Central memory CD8-positive, alpha-beta T cell (primary cell): ENCODE results near the gene KCTD1.

Experiments
- ATAC-seq: fragments of 150-1000 bp; cut with Tn5 transposase; replicated peaks from 2 replicates; pipeline ENCODE4 v1.10.0; 2022; ENCODE audit warnings: mild to moderate bottlenecking, moderate FRiP score, moderate number of reproducible peaks; ENCODE audit not compliant: poor library complexity, severe bottlenecking; ENCODE audit errors: extremely low read depth
- DNase-seq, 2 donors: peaks; one replicate each; pipeline ENCODE4 v3.0.0; 2021; ENCODE audit warnings: low spot score in 2 of 2
- H3K27ac Mint-ChIP-seq: one replicate; pipeline ENCODE4 v1.8.0; 2022; ENCODE audit warnings: low read depth, mild to moderate bottlenecking, moderate library complexity, mixed read lengths
- H3K27me3 Mint-ChIP-seq: one replicate; pipeline ENCODE4 v1.8.0; 2022; ENCODE audit warnings: mixed read lengths
- H3K36me3 Mint-ChIP-seq: one replicate; pipeline ENCODE4 v1.8.0; 2022; ENCODE audit warnings: mild to moderate bottlenecking, moderate library complexity, mixed read lengths; ENCODE audit not compliant: insufficient read depth
- H3K4me1 Mint-ChIP-seq: one replicate; pipeline ENCODE4 v1.8.0; 2022; ENCODE audit warnings: mixed read lengths
- H3K4me3 Mint-ChIP-seq: one replicate; pipeline ENCODE4 v1.8.0; 2022; ENCODE audit warnings: mild to moderate bottlenecking, moderate library complexity, mixed read lengths
- H3K9me3 Mint-ChIP-seq: one replicate; pipeline ENCODE4 v1.8.0; 2022; ENCODE audit warnings: mixed read lengths

The KCTD1 gene

DNA sequence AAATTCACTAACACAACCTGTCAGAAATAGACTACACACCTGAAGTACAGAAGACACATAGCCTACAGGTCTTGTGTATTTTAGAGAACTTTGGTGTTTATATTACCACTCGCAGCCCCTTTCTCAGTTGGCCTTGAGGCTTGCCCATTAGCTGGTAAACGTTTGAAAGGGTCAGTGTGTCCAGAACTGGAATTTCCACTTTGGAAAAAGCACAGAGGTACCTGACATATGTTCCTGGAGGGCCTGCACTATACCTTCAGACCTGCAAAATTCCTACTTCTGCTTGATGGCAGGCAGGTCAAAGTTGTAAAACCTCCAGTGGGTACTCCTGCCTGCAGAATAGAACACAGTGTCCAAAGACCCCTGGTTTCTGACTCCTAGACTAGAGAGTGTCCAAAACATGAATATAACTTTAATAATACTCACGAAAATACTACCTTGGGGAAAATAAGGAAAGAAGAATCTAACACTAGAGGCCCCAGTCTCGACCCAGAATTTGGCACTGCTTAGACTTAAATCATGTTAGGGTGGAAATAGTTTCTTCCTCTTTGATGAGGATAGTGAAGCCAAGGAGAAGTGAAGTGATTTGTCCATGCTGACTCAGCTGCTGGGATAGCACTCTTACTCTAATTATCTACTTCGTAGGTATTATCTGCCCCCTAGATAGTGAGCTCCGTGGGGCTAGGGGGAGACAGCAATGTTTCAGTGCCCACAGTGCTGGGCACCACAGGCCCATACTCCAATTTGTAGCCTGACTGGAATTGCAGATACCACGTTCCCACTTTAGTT lies 2.8 kb downstream of the KCTD1 start:
- no peak for DNase-seq
- Mint-ChIP-seq H3K4me3 (peak overlapping the region; percentile 82), H3K4me1 (peaks cover 29% of the 10 kb centered on the region), H3K27ac (no peak overlapping the region), H3K36me3 (peaks cover 3% of the 10 kb centered on the region), H3K9me3 (no peaks in the 10 kb centered on the region), H3K27me3 (peaks cover 8% of the 10 kb centered on the region)
- no peak for ATAC-seq

DNA sequence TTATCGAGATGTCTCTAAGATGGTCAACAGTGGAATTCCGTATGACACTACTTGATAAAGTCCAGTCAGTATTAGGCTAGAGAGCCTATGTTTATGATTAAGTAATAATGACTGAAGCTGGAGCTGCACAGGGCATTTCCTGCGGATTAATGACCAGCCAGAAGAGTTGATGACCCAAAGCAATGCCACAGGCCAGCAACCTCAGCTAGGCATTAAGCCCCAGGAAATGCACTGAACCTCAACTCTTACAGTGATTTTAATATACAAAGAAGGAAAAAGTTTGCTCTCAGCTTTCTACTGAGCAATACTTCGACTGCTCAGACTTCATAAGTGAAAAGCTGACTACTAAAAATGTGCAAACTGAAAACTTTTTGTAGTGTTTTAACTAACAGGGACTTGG lies 3.9 kb downstream of the KCTD1 start:
- Mint-ChIP-seq H3K36me3 (peaks cover 3% of the 10 kb centered on the region), H3K4me1 (peaks cover 22% of the 10 kb centered on the region), H3K27ac (no peak overlapping the region), H3K27me3 (no peaks in the 10 kb centered on the region), H3K4me3 (peak overlapping the region; percentile 6), H3K9me3 (no peaks in the 10 kb centered on the region)
- ATAC-seq (no peak), DNase-seq (no peak)

DNA sequence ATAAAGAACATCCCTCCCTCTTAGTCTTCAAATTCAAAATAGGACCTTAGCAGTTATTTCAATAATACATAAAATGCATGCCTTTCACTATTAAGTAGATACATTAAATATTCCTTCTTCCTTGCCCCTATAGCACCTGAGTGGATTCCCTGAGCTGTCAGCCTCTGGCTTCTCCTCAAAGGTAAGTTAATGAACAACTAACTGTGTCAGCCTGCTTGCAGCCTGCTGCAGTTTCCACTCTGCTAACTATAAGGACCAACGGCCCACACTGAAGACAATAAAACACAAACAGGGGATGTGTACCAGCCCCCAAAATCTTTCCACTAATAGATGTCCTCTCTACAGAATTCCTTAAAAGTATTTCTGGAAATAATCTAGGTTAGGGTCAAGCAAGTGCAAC lies 5.0 kb downstream of the KCTD1 start:
- Mint-ChIP-seq H3K27me3 (no peaks in the 10 kb centered on the region), H3K9me3 (no peaks in the 10 kb centered on the region), H3K36me3 (peaks cover 3% of the 10 kb centered on the region), H3K4me1 (peaks cover 22% of the 10 kb centered on the region), H3K4me3 (no peak overlapping the region), H3K27ac (no peak overlapping the region)
- ATAC-seq (no peak), DNase-seq (no peak)

DNA sequence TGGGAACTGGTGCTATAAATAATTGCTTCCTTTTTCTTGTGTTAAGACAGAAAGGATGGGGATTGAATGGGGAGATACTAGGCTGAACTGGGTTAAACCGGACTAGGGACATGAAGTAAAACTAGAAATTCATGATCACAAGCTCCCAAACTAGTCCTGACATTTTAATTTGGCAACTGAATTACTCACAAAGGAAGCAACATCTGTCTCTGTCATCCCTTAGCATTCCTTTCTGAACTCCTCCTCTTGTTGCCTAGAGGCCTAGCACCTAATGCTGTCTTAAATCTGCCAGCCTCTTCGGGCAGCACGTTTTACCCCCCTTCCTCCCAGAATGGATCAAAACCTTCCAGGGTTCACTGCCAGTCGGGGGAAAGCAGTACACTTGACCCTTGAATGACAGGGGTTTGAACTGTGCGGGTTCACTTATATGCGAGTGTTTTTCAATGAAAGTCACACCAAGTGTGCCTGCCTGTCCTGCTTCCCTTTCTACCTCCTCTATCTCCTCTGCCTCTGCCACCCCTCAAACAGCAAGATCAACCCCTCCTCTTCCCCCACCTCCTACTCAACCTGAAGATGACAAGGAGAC lies 8.2 kb downstream of the KCTD1 start:
- no peaks in the 10 kb centered on the region for H3K9me3 Mint-ChIP-seq
- H3K4me1 Mint-ChIP-seq = peaks cover 15% of the 10 kb centered on the region
- H3K36me3 Mint-ChIP-seq = no peaks in the 10 kb centered on the region
- no peaks in the 10 kb centered on the region for H3K27me3 Mint-ChIP-seq
- DNase-seq (no peak), ATAC-seq (no peak)
- no peak overlapping the region for H3K27ac Mint-ChIP-seq
- H3K4me3 Mint-ChIP-seq = no peak overlapping the region

DNA sequence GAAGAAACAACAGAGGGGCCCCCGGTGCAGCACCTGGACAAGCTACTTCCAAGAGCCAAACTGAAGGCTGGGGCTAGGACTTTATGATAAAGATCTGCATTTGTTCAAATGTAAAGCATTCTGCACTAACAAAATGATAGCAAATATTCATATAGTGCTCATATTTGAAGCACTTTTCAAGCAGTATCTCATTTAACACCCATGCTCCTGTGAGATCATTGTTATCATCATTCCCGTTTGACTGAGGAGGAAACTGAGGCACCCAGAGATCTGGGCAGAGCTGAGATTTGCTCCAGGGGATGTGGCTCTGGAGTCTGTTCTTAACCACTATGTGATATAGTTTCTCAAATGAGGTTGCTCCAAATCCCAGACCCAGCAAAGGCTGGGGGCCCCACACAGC lies 9.8 kb downstream of the KCTD1 start:
- no peak overlapping the region for H3K27ac Mint-ChIP-seq
- H3K36me3 Mint-ChIP-seq = no peaks in the 10 kb centered on the region
- no peaks in the 10 kb centered on the region for H3K9me3 Mint-ChIP-seq
- H3K27me3 Mint-ChIP-seq = no peaks in the 10 kb centered on the region
- no peak for ATAC-seq
- no peak for DNase-seq
- peaks cover 5% of the 10 kb centered on the region for H3K4me1 Mint-ChIP-seq
- H3K4me3 Mint-ChIP-seq = no peak overlapping the region

DNA sequence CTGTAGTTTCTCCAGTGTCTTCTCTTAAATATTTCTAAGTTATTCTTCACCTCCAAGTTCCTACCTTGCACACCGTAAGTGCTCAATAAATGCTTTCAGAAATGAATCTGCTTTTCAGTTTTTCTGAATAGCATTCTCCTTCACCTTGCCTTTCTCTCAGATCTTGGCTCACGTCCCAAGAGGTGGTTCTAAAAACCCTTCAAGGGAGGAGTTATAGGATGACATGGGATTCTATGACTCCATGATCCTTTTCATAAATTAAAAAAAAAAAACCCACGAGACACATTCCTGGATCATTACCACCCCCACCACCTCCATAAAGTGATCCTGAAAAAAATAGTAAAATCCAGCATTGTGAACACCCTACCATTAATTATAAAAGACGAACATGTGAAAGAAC lies 11.7 kb downstream of the KCTD1 start:
- Mint-ChIP-seq H3K27ac (no peak overlapping the region), H3K9me3 (no peaks in the 10 kb centered on the region), H3K36me3 (no peaks in the 10 kb centered on the region), H3K27me3 (no peaks in the 10 kb centered on the region), H3K4me3 (no peak overlapping the region), H3K4me1 (no peaks in the 10 kb centered on the region)
- ATAC-seq (no peak), DNase-seq (no peak)

DNA sequence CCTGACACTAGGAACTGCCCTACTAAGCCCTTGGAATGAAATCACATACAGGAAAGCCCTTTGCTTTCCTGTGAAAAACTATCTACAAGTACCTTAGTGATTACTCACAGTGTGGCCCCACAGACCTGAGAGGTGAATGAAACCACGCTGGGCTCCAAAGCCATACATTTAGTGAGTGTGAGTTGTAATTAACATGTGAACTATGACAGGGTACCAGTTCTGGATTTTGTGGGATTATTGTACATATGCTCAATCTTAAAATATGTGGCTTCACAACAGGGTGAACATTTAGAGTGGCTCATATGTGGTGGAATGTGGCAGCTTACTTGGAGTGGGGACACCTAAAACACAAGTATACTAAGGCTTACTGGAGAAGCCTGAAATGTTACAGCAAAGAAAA lies 12.3 kb downstream of the KCTD1 start:
- no peaks in the 10 kb centered on the region for H3K4me1 Mint-ChIP-seq
- H3K27ac Mint-ChIP-seq = no peak overlapping the region
- no peaks in the 10 kb centered on the region for H3K9me3 Mint-ChIP-seq
- H3K36me3 Mint-ChIP-seq = no peaks in the 10 kb centered on the region
- ATAC-seq (no peak), DNase-seq (no peak)
- H3K27me3 Mint-ChIP-seq = no peaks in the 10 kb centered on the region
- no peak overlapping the region for H3K4me3 Mint-ChIP-seq

DNA sequence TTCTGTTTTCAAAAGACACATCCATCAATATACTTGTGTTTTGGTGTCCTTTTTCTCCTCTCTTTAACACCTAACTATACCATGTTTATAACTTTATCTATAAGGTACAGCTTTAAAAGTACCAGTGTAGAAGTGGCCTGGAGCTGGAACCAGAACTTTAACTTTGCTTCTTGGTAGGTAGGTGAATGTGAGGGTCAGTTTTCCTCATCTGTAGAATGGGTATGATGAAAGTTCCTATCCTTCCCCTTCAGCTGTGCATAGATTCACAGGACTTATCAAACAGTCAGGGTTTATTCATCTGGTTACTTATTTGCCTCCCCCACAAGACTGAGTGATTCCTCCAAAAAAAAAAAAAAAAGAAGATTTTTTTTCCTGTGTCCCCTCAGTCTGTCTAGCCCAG lies 12.7 kb downstream of the KCTD1 start:
- Mint-ChIP-seq H3K36me3 (no peaks in the 10 kb centered on the region), H3K4me1 (no peaks in the 10 kb centered on the region), H3K9me3 (no peaks in the 10 kb centered on the region), H3K27ac (no peak overlapping the region), H3K4me3 (no peak overlapping the region), H3K27me3 (no peaks in the 10 kb centered on the region)
- DNase-seq (no peak), ATAC-seq (no peak)

DNA sequence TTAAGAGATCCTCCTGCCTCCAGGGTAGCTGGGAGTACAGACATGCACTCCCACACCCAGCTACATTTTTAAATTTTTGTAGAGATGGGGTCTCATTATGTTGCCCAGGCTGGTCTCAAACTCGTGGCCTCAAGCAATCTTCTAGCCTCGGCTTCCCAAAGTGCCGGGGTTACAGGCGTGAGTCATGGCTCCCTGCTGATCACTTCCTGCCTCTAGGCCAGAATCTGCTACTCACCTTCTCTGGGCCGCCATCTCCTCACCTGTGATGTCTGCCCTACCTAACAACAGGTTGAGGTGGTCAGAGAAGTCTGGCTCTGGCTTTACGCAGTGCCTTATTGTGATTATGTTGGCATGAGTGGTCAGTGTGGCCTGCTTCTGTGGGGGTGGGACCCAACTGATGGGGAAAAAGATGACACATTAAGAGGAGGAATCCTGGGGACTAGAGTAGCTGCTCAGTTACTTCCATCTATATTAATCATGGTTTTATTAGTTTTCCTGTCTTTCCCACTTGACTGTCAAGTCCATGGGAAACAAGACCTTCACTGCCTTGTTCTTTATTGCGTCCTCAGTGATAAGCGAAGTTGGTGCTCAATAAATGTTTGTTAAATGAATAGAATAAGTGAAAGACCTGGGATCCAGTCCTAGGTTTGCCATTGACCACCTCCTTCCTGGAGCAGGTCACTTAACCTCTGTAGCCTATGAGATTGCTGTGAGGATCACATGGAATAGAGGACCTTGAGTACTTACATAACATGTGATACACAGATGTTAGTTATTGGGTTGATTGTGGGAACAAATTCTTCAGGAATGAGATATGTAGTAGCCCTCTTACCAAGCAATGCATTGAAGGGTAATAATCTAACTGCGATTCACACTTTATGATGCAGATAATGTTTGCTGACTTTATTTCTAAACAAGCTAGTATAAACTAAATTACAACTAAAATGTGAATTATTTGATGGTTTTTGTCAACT lies 15.7 kb downstream of the KCTD1 start:
- ATAC-seq (no peak), DNase-seq (no peak)
- Mint-ChIP-seq H3K9me3 (no peaks in the 10 kb centered on the region), H3K27ac (no peak overlapping the region), H3K4me1 (no peaks in the 10 kb centered on the region), H3K36me3 (no peaks in the 10 kb centered on the region), H3K27me3 (no peaks in the 10 kb centered on the region), H3K4me3 (no peak overlapping the region)

DNA sequence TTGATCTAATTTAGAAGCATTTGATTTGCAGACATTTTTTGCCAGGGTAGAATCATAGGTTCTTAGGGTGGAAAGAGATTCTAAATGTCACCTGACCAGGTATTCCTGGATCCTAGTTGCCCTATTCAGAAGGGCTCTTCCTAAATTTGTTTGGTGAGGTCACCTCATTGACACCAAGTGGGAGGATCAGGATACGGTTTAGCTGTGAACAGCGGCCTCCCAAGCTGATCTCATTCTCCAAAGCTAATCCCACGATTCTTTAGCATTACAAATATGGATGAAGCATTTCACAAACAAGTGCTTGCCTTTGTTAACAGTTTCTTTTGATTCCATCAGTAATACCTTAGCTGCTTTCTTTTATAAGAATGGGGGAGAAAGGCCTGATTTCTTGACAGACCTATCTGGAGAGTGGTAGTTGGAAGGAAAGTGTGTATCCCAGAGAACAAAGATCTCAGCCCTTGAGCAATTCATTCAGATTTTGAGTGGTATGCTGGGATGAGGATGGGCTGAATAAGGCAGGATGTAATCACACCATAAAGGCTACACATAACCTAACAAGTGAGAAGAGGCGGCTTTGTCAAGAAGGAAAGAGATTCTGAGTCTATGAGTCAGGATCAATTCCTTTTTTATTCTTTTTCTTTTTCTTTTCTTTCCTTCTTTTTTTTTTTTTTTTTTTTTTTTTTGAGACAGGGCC lies 16.6 kb downstream of the KCTD1 start:
- Mint-ChIP-seq H3K36me3 (no peaks in the 10 kb centered on the region), H3K27me3 (no peaks in the 10 kb centered on the region), H3K4me3 (no peak overlapping the region), H3K9me3 (no peaks in the 10 kb centered on the region), H3K27ac (no peak overlapping the region), H3K4me1 (no peaks in the 10 kb centered on the region)
- DNase-seq = no peak
- ATAC-seq = no peak

DNA sequence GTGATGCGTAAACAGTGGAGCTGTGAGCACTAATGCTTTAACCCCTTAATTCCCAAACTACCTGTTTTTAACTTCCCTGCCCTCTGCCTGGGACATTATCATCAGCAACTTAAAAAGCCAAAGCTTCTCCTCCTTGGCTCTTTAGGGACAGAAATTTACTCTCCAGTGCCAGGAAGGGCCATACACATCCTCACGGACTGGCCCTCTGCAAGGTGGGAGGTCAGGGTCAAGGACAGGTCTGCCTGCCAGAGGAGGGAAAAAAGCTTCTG lies 21.5 kb downstream of the KCTD1 start:
- H3K36me3 Mint-ChIP-seq = no peaks in the 10 kb centered on the region
- H3K27me3 Mint-ChIP-seq = no peaks in the 10 kb centered on the region
- H3K9me3 Mint-ChIP-seq = no peaks in the 10 kb centered on the region
- no peak overlapping the region for H3K4me3 Mint-ChIP-seq
- no peak for DNase-seq
- ATAC-seq = no peak
- H3K27ac Mint-ChIP-seq = no peak overlapping the region
- H3K4me1 Mint-ChIP-seq = peaks cover 6% of the 10 kb centered on the region

DNA sequence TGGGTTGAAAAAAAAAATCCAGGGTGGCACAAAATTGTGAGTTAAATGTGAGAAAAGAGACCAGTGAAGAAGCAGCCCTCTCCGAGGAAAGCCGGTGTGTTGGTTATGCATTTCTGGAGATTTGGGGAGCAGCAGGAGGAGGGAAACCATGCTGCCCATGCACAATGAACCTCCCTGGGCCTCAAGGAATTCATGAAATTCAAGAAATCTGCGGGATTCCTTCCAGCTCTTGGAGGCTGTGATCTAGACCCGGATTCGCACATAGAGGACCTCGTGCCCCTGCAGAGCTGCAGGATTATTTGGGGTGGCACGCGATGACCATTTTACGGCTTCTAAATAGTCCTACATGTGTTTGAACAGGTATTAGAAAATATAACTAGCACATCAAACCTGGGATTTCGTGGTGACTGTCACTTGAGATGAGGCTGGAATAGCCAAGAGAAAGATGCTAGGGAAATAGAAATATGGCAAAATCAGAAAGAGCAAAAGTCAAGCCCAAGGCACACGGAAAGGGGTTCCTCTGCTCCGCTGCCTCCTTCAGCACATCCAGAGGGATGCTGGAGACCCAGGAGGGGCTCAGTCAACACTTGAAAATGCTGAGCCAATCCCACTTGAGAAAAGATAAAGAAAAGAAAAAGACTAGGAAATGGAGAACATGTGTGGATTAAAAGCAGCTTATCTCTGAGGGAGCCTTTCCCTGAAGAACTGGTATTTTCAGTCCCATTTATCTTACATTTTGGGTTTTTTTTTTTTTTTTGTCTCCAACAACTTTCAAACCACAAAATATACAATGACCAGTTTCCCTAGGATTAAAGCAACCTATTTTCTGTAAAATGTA lies 22.0 kb downstream of the KCTD1 start:
- H3K9me3 Mint-ChIP-seq = no peaks in the 10 kb centered on the region
- peak overlapping the region; percentile 70 for H3K27ac Mint-ChIP-seq
- no peak overlapping the region for H3K4me3 Mint-ChIP-seq
- DNase-seq (no peak), ATAC-seq (no peak)
- no peaks in the 10 kb centered on the region for H3K36me3 Mint-ChIP-seq
- no peaks in the 10 kb centered on the region for H3K27me3 Mint-ChIP-seq
- H3K4me1 Mint-ChIP-seq = peaks cover 6% of the 10 kb centered on the region
